Chondrocyte (in vitro differentiated cells): ENCODE measurements around the gene WDR90. TPM values are rescaled to one million over a fixed set of nuclear protein-coding genes. Genes with fewer than 3 reads are reported as not detected.

Experiments
- DNase-seq: peaks from one replicate; pipeline ENCODE4 v3.0.0; 2021; ENCODE audit warnings: mixed read lengths, low spot score
- H3K27ac Mint-ChIP-seq: one replicate; pipeline ENCODE4 v1.8.0; 2021; ENCODE audit warnings: mild to moderate bottlenecking, moderate library complexity, mixed read lengths; ENCODE audit not compliant: unreplicated experiment
- H3K27me3 Mint-ChIP-seq: 2 replicates; pipeline ENCODE4 v1.8.0; 2021; ENCODE audit warnings: low read depth, mixed read lengths
- H3K36me3 Mint-ChIP-seq: 2 replicates; pipeline ENCODE4 v1.8.0; 2021; ENCODE audit warnings: low read depth, mixed read lengths
- H3K4me1 Mint-ChIP-seq: 2 replicates; pipeline ENCODE4 v1.8.0; 2021; ENCODE audit warnings: low read depth, mild to moderate bottlenecking, mixed read lengths
- H3K4me3 Mint-ChIP-seq: one replicate; pipeline ENCODE4 v1.8.0; 2021; ENCODE audit warnings: mild to moderate bottlenecking, moderate library complexity, mixed read lengths; ENCODE audit not compliant: unreplicated experiment
- H3K9me3 Mint-ChIP-seq: 2 replicates; pipeline ENCODE4 v1.8.0; 2021; ENCODE audit warnings: low read depth, mixed read lengths
- CTCF ChIP-seq: fragments of 200-600 bp; sonication (generic); IDR thresholded peaks from 2 replicates; pipeline ENCODE4 v1.5.0; 2021; ENCODE audit warnings: antibody characterized with exemption, mild to moderate bottlenecking, moderate library complexity
- total RNA-seq: library from RNA; stranded (reverse); gene quantifications from 3 replicates; pipeline ENCODE4 v1.2.1, GENCODE V29; 2021

WDR90 gene
- total RNA-seq, 1 donor from 2014 or later: 17.0 TPM

DNA sequence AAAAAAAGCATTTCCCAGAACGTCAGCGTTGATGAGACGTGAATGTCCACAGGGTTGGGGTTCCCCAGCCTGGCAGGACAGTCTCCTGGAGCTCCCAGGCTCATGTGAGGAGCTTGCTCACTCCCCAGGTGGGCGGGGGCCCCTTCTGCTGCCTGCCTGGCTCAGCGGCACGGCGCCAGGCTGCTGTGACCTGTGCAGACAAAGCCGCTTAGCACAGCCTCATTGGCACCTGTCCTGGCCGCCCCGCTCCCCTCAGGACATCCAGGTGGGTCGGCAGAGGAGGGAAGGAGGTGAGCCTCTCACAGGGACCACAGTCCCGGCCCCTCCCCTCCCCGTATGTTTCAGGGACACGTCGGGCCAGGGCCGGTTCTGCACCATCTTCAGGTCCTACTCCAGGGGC, 31.3 kb upstream of the WDR90 start:
- Mint-ChIP-seq H3K4me3 (no peak overlapping the region), H3K9me3 (no peaks in the 10 kb centered on the region), H3K4me1 (peaks cover 12% of the 10 kb centered on the region), H3K27me3 (no peaks in the 10 kb centered on the region), H3K36me3 (no peaks in the 10 kb centered on the region), H3K27ac (no peak overlapping the region)
- peak; percentile 90 for DNase-seq
- TF ChIP-seq CTCF: no peak

- peak; percentile 61 for DNase-seq
- H3K27ac Mint-ChIP-seq: no peak overlapping the region
- no peaks in the 10 kb centered on the region for H3K36me3 Mint-ChIP-seq
- no peaks in the 10 kb centered on the region for H3K9me3 Mint-ChIP-seq
- H3K4me3 Mint-ChIP-seq: no peak overlapping the region
- no peaks in the 10 kb centered on the region for H3K27me3 Mint-ChIP-seq
- peaks cover 12% of the 10 kb centered on the region for H3K4me1 Mint-ChIP-seq
- TF ChIP-seq CTCF: no peak
Measured at GRCh38 chr16:619476-620100, 29.6 kb upstream of the WDR90 start.

DNA sequence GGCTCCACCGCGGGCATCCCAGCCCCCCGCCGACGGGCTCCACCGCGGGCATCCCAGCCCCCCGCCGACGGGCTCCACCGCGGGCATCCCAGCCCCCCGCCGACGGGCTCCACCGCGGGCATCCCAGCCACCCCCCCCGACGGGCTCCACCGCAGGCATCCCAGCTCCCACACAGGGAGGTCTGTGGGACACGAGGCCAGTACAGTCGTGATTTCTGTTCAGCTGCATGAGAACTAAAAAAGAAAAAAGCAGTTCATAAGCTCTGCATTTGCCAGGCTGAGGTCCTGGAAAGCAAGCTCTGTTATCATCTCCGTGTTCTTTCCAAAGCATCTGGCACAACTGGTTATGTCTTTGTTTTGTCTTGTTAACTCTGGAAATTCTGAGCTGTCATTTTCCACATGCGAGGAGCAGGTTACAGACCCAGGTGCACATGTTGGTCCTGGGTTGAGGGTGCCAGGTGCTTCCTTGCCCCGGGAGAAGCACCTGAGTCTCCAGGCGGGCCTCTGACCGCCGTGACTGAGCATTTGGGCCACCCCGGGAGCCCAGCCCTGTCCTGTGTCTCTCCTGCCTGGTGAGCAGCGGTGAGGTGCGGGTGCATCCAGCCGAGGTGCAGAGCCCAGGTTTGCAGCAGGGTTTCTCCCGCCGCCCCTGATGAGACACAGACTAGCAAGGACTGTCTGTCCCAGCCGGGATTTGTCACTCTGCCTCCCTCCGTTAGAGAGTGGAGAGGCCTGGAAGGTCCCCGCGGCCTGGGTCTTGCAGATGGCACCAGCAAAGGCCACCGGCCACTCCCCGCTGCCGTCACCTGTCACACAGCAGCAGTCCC, 28.3 kb upstream of the WDR90 start:
- no peaks in the 10 kb centered on the region for H3K36me3 Mint-ChIP-seq
- H3K4me3 Mint-ChIP-seq: no peak overlapping the region
- H3K27me3 Mint-ChIP-seq: no peaks in the 10 kb centered on the region
- H3K9me3 Mint-ChIP-seq: no peaks in the 10 kb centered on the region
- DNase-seq: no peak
- peaks cover 12% of the 10 kb centered on the region for H3K4me1 Mint-ChIP-seq
- H3K27ac Mint-ChIP-seq: no peak overlapping the region
- no peak for TF ChIP-seq CTCF

DNA sequence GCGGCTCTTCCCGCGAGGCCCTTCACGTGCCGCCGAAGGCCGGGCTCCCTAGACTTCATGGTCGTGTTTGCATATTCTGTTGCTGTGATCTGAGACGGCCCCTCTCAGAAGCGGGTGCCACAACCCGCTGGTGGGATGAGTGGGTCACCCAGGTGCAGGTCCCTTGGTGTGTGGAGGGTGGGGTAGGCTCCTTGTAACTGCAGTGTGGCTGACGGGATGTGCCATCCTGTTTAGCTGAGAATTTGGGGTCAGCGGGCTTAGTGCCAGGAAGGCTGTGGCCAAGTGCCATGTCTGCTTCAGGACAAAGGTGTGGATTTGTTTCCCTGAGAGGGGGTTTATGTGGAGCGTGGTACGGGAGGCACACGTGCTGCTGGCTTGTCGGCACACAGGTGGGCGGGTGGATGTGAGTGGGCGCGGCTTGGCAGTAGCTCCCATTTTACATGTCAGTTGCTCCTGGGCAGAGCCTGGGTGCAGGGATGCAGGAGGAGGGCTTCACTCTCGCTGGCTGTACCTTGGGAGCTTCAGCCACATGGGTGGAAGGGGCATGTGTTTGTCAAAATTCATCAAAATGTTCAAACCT, 27.5 kb upstream of the WDR90 start:
- Mint-ChIP-seq H3K9me3 (no peaks in the 10 kb centered on the region), H3K27me3 (no peaks in the 10 kb centered on the region), H3K27ac (peak overlapping the region; percentile 80), H3K4me3 (peak overlapping the region; percentile 28), H3K4me1 (peaks cover 15% of the 10 kb centered on the region), H3K36me3 (peaks cover under 1% of the 10 kb centered on the region)
- no peak for TF ChIP-seq CTCF
- DNase-seq: no peak

GRCh38 chr16:622920-623280, 26.3 kb upstream of the WDR90 start:
- DNase-seq: no peak
- Mint-ChIP-seq H3K36me3 (peaks cover 2% of the 10 kb centered on the region), H3K9me3 (no peaks in the 10 kb centered on the region), H3K4me1 (peaks cover 28% of the 10 kb centered on the region), H3K4me3 (no peak overlapping the region), H3K27me3 (no peaks in the 10 kb centered on the region), H3K27ac (no peak overlapping the region)
- TF ChIP-seq CTCF: no peak
